ENCODE measurements around the gene SRPK2.

- TF ChIP-seq CTCF (IDR thresholded peaks at IDR 0.05) (no peak), POLR2A (IDR thresholded peaks at IDR 0.05) (no peak)
Measured at GRCh38 chr7:105177026-105177425, 211.7 kb downstream of the SRPK2 start.
